ENCODE results near the gene ENO3. TPM values are rescaled to one million over a fixed set of nuclear protein-coding genes. Genes with fewer than 3 reads are reported as not detected.

Gene ENO3
- total RNA-seq, 5 donors from 2014 or later (not counting 1 experiment from before 2014, with no cell fraction given): 31.0 to 38.4 (median 36.3) TPM

- H3K36me3 Mint-ChIP-seq: peaks cover 50% of the 10 kb centered on the region
- H3K4me1 ChIP-seq (ENCODE audit: control insufficient read depth in 1 of 2, extremely low read depth in 1 of 2, insufficient read depth in 2 of 2, low read length in 2 of 2): peaks cover 39 to 66% of the 10 kb centered on the region in 2 experiments
These were observed 6.8 kb upstream of the ENO3 start for GRCh38 chr17:4944163-4944553.

DNA sequence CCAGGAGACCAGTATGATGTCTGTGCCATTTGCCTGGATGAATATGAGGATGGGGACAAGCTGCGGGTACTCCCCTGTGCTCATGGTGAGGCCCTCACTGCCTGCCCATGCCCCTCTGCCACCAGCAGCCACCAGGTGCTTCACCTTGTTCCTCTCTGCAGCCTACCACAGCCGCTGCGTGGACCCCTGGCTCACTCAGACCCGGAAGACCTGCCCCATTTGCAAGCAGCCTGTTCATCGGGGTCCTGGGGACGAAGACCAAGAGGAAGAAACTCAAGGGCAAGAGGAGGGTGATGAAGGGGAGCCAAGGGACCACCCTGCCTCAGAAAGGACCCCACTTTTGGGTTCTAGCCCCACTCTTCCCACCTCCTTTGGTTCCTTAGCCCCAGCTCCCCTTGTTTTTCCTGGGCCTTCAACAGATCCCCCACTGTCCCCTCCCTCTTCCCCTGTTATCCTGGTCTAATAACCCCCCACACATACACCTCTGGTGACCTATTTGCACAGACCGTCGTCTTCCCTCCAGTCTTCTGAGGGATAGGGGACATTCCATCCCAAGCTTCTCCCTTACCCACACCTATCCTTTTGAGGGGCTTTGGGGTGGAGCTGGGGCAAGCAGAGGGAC, 6.3 kb upstream of the ENO3 start:
- peak overlapping the region; percentile 97 to 100 (median 98) for H3K4me3 Mint-ChIP-seq
- H3K9me3 Mint-ChIP-seq: no peaks in the 10 kb centered on the region
- Histone ChIP-seq H3K9me3 (no peaks in the 10 kb centered on the region), H3K4me3 (ENCODE audit: control insufficient read depth in 1 of 2, extremely low read depth in 1 of 2, low read length in 1 of 2) (peak overlapping the region; percentile 60 to 100), H3K36me3 (ENCODE audit: control insufficient read depth in 2 of 2, extremely low read depth in 1 of 2, insufficient read depth in 1 of 2, low read length in 1 of 2) (peaks cover 8 to 51% of the 10 kb centered on the region in 2 donors), H3K27me3 (replicated peaks in 1 of 2; ENCODE audit: control insufficient read depth in 2 of 2, extremely low read depth in 1 of 2, insufficient read depth in 2 of 2, low read length in 1 of 2) (no peaks in the 10 kb centered on the region), H3K27ac (ENCODE audit: low read length) (peak overlapping the region; percentile 97), H3K4me1 (ENCODE audit: control insufficient read depth in 1 of 2, extremely low read depth in 1 of 2, insufficient read depth in 2 of 2, low read length in 2 of 2) (peaks cover 39 to 62% of the 10 kb centered on the region in 2 experiments)
- H3K27me3 Mint-ChIP-seq: no peaks in the 10 kb centered on the region
- peak overlapping the region; percentile 96 to 97 for H3K27ac Mint-ChIP-seq
- H3K4me1 Mint-ChIP-seq: peaks cover 62 to 72% (median 67%) of the 10 kb centered on the region in 3 donors
- WGBS (ENCODE audit: insufficient coverage): 0% methylated on average over 4 of the region's 8 CpGs
- POLR2A ChIA-PET: interaction anchor here in 1 of 2 donors (0.6 to 1.4 kb wide), 2 partner anchors 23 to 145 kb away, joined by 5 to 6 read pairs; partner anchors contain the start of gene SPAG7
- ATAC-seq (replicated peaks in 1 of 4): no peak
- peaks cover 50% of the 10 kb centered on the region for H3K36me3 Mint-ChIP-seq
- peak in 1 of 35 experiments; percentile 22 for DNase-seq
- CTCF ChIA-PET: interaction anchor here in 1 of 2 donors (1.0 kb wide), 1 partner anchor 22 kb away, joined by 4 read pairs; no protein-coding TSS in a partner anchor

More at GRCh38 chr17:4944163-4944553, 6.8 kb upstream of the ENO3 start:
- peak overlapping the region; percentile 97 to 100 (median 98) for H3K4me3 Mint-ChIP-seq
- Histone ChIP-seq H3K9me3 (no peaks in the 10 kb centered on the region), H3K27me3 (replicated peaks in 1 of 2; ENCODE audit: control insufficient read depth in 2 of 2, extremely low read depth in 1 of 2, insufficient read depth in 2 of 2, low read length in 1 of 2) (no peaks in the 10 kb centered on the region), H3K4me3 (ENCODE audit: control insufficient read depth in 1 of 2, extremely low read depth in 1 of 2, low read length in 1 of 2) (peak overlapping the region; percentile 60 to 100), H3K27ac (ENCODE audit: low read length) (peak overlapping the region; percentile 97), H3K36me3 (ENCODE audit: control insufficient read depth in 2 of 2, extremely low read depth in 1 of 2, insufficient read depth in 1 of 2, low read length in 1 of 2) (peaks cover 8 to 51% of the 10 kb centered on the region in 2 donors)
- CTCF ChIA-PET: no interaction called here
- 0% methylated on average over 1 of the region's 3 CpGs for WGBS (ENCODE audit: insufficient coverage)
- H3K4me1 Mint-ChIP-seq: peaks cover 64 to 73% (median 69%) of the 10 kb centered on the region in 3 donors
- DNase-seq (peak in 31 of 35 experiments; percentile 17 to 77 (median 39)), ATAC-seq (replicated peaks in 1 of 4) (peak in 3 of 4 experiments; percentile 13 to 18 (median 17))
- POLR2A ChIA-PET: no interaction called here
- peak overlapping the region; percentile 96 to 97 for H3K27ac Mint-ChIP-seq
- no peaks in the 10 kb centered on the region for H3K9me3 Mint-ChIP-seq
- no peaks in the 10 kb centered on the region for H3K27me3 Mint-ChIP-seq

DNA sequence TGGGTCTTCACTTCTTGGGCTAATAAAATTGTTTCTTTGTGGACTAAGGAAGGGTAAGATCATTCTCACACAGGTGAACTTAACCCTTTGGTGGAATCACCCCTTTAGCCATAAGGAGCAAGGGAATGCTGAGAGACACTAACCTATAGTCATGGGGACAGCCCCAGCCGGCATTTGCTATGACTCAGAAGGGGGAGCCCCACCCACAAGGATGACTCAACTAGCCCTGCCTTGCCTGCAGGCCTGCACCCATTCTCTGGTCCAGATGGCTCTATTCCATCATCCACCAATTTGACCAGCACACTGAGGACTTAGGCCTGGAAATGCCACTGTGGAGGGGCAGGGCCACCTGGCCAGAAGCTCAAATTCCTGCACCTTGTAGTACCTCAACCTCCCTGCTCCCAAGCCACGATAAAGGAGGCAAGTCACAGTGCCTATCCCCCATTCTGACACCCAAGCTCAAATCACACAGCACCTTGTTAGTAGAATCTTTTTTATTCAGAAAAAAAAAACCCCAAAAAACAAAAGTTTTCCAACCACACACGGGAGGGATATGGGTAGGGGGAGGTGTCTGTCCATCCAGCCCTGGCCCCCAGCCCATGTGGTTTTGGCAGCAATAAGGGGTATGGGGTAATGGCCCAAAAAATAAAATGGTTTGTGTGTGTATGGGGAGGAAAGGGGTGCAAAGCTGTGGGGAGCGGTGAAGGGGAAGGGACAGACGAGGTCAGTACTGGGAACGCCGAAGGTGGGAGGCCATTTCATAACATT, 5.6 kb upstream of the ENO3 start:
- ATAC-seq (replicated peaks in 1 of 4): peak in 3 of 4 experiments; percentile 24 to 31 (median 24)
- Histone ChIP-seq H3K4me1 (ENCODE audit: control insufficient read depth in 1 of 2, extremely low read depth in 1 of 2, insufficient read depth in 2 of 2, low read length in 2 of 2) (peaks cover 39 to 66% of the 10 kb centered on the region in 2 experiments), H3K27ac (ENCODE audit: low read length) (peak overlapping the region; percentile 97), H3K4me3 (ENCODE audit: control insufficient read depth in 1 of 2, extremely low read depth in 1 of 2, low read length in 1 of 2) (peak overlapping the region; percentile 60 to 100), H3K9me3 (no peaks in the 10 kb centered on the region), H3K27me3 (replicated peaks in 1 of 2; ENCODE audit: control insufficient read depth in 2 of 2, extremely low read depth in 1 of 2, insufficient read depth in 2 of 2, low read length in 1 of 2) (no peaks in the 10 kb centered on the region), H3K36me3 (ENCODE audit: control insufficient read depth in 2 of 2, extremely low read depth in 1 of 2, insufficient read depth in 1 of 2, low read length in 1 of 2) (peaks cover 8 to 51% of the 10 kb centered on the region in 2 donors)
- peak in 34 of 35 experiments; percentile 34 to 80 (median 52) for DNase-seq
- Mint-ChIP-seq H3K4me3 (peak overlapping the region; percentile 97 to 100 (median 98)), H3K4me1 (peaks cover 63 to 75% (median 67%) of the 10 kb centered on the region in 3 donors), H3K9me3 (no peaks in the 10 kb centered on the region), H3K27ac (peak overlapping the region; percentile 96 to 97), H3K27me3 (no peaks in the 10 kb centered on the region), H3K36me3 (peaks cover 50% of the 10 kb centered on the region)
- POLR2A ChIA-PET: interaction anchor here in 1 of 2 donors (0.6 to 1.4 kb wide), 3 partner anchors 22 to 145 kb away, joined by 3 to 6 read pairs (median 5); partner anchors contain the start of gene SPAG7
- CTCF ChIA-PET: interaction anchor here in 1 of 2 donors (1.0 kb wide), 1 partner anchor 21 kb away, joined by 4 read pairs; no protein-coding TSS in a partner anchor
- 14% methylated on average over 4 of the region's 7 CpGs for WGBS (ENCODE audit: insufficient coverage)

GRCh38 chr17:4945944-4946280, 5.0 kb upstream of the ENO3 start:
- Mint-ChIP-seq H3K27me3 (no peaks in the 10 kb centered on the region), H3K9me3 (no peaks in the 10 kb centered on the region), H3K27ac (peak overlapping the region; percentile 96 to 97), H3K4me1 (peaks cover 69 to 77% (median 70%) of the 10 kb centered on the region in 3 donors), H3K4me3 (peak overlapping the region; percentile 97 to 100 (median 98)), H3K36me3 (peaks cover 50% of the 10 kb centered on the region)
- DNase-seq (no peak), ATAC-seq (replicated peaks in 1 of 4) (no peak)
- Histone ChIP-seq H3K9me3 (no peaks in the 10 kb centered on the region), H3K36me3 (ENCODE audit: control insufficient read depth in 2 of 2, extremely low read depth in 1 of 2, insufficient read depth in 1 of 2, low read length in 1 of 2) (peaks cover 8 to 51% of the 10 kb centered on the region in 2 donors), H3K4me3 (ENCODE audit: control insufficient read depth in 1 of 2, extremely low read depth in 1 of 2, low read length in 1 of 2) (peak overlapping the region; percentile 85 to 100), H3K27me3 (replicated peaks in 1 of 2; ENCODE audit: control insufficient read depth in 2 of 2, extremely low read depth in 1 of 2, insufficient read depth in 2 of 2, low read length in 1 of 2) (no peaks in the 10 kb centered on the region), H3K27ac (ENCODE audit: low read length) (peak overlapping the region; percentile 97), H3K4me1 (ENCODE audit: control insufficient read depth in 1 of 2, extremely low read depth in 1 of 2, insufficient read depth in 2 of 2, low read length in 2 of 2) (peaks cover 39 to 71% of the 10 kb centered on the region in 2 experiments)
- ChIA-PET POLR2A (interaction anchor here in 1 of 2 donors (0.6 to 1.4 kb wide), 2 partner anchors 22 to 91 kb away, joined by 3 to 5 read pairs; partner anchors contain the start of gene SPAG7), CTCF (interaction anchor here in 1 of 2 donors (1.0 kb wide), 1 partner anchor 21 kb away, joined by 4 read pairs; no protein-coding TSS in a partner anchor)
- WGBS (ENCODE audit: insufficient coverage): no CpG with 5 or more reads among the region's 4 CpGs

- Histone ChIP-seq H3K27me3 (replicated peaks in 1 of 2; ENCODE audit: control insufficient read depth in 2 of 2, extremely low read depth in 1 of 2, insufficient read depth in 2 of 2, low read length in 1 of 2) (no peaks in the 10 kb centered on the region), H3K9me3 (no peaks in the 10 kb centered on the region), H3K27ac (ENCODE audit: low read length) (peak overlapping the region; percentile 97), H3K4me1 (ENCODE audit: control insufficient read depth in 1 of 2, extremely low read depth in 1 of 2, insufficient read depth in 2 of 2, low read length in 2 of 2) (peaks cover 38 to 72% of the 10 kb centered on the region in 2 experiments), H3K36me3 (ENCODE audit: control insufficient read depth in 2 of 2, extremely low read depth in 1 of 2, insufficient read depth in 1 of 2, low read length in 1 of 2) (peaks cover 8 to 51% of the 10 kb centered on the region in 2 donors), H3K4me3 (ENCODE audit: control insufficient read depth in 1 of 2, extremely low read depth in 1 of 2, low read length in 1 of 2) (peak overlapping the region; percentile 85 to 100)
- Mint-ChIP-seq H3K9me3 (no peaks in the 10 kb centered on the region), H3K27me3 (no peaks in the 10 kb centered on the region), H3K4me3 (peak overlapping the region; percentile 97 to 100 (median 98)), H3K4me1 (peaks cover 66 to 76% (median 69%) of the 10 kb centered on the region in 3 donors), H3K36me3 (peaks cover 46% of the 10 kb centered on the region), H3K27ac (peak overlapping the region; percentile 75 to 97)
- ChIA-PET CTCF (interaction anchor here in 1 of 2 donors (1.3 kb wide), 1 partner anchor 21 kb away, joined by 3 read pairs; the partner anchor contains the start of gene SPAG7), POLR2A (interaction anchor here in 1 of 2 donors (1.4 kb wide), 1 partner anchor 21 kb away, joined by 5 read pairs; the partner anchor contains the start of gene SPAG7)
- WGBS (ENCODE audit: insufficient coverage): 2% methylated on average over 6 of the region's 16 CpGs
- DNase-seq (no peak), ATAC-seq (replicated peaks in 1 of 4) (no peak)
These were observed 4.5 kb upstream of the ENO3 start for GRCh38 chr17:4946312-4946976.

Data from T-cell (primary cell).